ENCODE measurements around the gene RHPN2. TPM values are rescaled to one million over a fixed set of nuclear protein-coding genes. Genes with fewer than 3 reads are reported as not detected.

The RHPN2 gene
- total RNA-seq, 4 donors from 2014 or later: 46.2 to 75.6 (median 61.9) TPM

DNA sequence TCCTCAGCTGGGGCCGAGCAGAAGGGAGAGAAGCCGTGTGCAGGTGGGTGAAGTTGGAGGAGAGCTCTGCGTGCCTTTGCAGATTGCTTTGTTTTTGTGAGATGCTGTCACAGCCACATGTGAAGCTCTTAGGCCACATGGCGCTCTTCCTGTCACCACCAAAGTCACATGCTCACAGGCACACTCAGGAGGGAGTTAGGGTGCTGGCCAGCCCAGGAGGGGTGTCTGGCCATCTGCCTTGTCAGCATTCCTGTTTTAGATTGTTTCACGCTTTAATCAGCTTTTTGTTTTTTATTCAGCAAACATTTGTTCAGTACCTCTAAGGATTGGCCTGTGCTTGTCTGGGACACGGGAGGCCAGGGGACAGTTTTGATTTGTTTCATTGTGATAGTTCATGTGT is 38.2 kb upstream of the RHPN2 start:
- TF ChIP-seq POLR2A (IDR thresholded peaks at IDR 0.05): no peak
- TF ChIP-seq, protein P1, sequence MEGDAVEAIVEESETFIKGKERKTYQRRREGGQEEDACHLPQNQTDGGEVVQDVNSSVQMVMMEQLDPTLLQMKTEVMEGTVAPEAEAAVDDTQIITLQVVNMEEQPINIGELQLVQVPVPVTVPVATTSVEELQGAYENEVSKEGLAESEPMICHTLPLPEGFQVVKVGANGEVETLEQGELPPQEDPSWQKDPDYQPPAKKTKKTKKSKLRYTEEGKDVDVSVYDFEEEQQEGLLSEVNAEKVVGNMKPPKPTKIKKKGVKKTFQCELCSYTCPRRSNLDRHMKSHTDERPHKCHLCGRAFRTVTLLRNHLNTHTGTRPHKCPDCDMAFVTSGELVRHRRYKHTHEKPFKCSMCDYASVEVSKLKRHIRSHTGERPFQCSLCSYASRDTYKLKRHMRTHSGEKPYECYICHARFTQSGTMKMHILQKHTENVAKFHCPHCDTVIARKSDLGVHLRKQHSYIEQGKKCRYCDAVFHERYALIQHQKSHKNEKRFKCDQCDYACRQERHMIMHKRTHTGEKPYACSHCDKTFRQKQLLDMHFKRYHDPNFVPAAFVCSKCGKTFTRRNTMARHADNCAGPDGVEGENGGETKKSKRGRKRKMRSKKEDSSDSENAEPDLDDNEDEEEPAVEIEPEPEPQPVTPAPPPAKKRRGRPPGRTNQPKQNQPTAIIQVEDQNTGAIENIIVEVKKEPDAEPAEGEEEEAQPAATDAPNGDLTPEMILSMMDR (IDR thresholded peaks at IDR 0.05): no peak
- Histone ChIP-seq H3K9me3 (no peaks in the 10 kb centered on the region), H3K4me1 (no peaks in the 10 kb centered on the region), H3K4me3 (no peak overlapping the region), H3K27me3 (no peaks in the 10 kb centered on the region), H3K27ac (no peak overlapping the region), H3K36me3 (peaks cover 0 to 53% (median 0%) of the 10 kb centered on the region in 3 donors)
- no peak for DNase-seq

DNA sequence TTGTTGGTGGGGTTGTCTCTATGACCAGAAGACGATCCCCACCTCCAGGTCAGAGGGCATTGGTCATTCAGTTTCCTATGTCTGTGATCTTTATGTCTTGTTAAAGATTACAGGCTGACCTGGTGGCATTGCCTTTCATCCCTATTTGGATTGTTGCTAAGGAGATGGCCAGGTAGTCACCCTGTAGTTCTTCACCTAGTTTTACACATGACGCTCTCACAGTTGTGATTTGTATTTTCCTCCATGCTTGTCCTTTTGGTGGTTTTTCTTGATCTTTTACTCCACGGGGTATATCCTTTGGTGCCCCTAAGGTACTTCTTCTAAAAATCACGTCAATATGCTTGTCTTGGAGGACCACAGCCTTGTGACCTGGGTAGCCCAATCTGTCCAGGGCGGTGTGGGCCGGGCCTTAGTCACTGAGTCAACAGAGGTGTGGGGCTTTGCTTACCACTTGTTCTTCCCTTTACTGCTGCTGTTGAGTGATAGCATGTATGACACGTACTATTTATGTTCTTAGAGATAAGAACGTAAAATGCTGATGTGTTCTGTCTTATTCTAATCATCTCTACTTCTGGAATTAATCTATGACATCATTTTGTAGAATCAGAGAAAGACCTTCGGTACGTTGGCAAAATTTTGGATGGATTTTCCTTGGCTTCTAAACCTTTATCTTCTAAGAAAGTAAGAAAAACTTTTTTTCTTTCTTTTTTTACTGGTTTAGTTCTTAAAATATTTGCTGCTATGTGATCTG is 36.4 kb upstream of the RHPN2 start:
- H3K27me3 ChIP-seq: no peaks in the 10 kb centered on the region
- peak overlapping the region in 3 of 4 donors; percentile 19 to 75 (median 59) for H3K27ac ChIP-seq
- H3K4me3 ChIP-seq: no peak overlapping the region
- peak in 1 of 2 donors; percentile 0 for TF ChIP-seq POLR2A (IDR thresholded peaks at IDR 0.05)
- TF ChIP-seq, protein P1 (IDR thresholded peaks at IDR 0.05): no peak
- peaks cover 0 to 51% (median 0%) of the 10 kb centered on the region in 3 donors for H3K36me3 ChIP-seq
- DNase-seq: peak in 2 of 3 donors; percentile 82 to 86
- H3K9me3 ChIP-seq: no peaks in the 10 kb centered on the region
- no peaks in the 10 kb centered on the region for H3K4me1 ChIP-seq

DNA sequence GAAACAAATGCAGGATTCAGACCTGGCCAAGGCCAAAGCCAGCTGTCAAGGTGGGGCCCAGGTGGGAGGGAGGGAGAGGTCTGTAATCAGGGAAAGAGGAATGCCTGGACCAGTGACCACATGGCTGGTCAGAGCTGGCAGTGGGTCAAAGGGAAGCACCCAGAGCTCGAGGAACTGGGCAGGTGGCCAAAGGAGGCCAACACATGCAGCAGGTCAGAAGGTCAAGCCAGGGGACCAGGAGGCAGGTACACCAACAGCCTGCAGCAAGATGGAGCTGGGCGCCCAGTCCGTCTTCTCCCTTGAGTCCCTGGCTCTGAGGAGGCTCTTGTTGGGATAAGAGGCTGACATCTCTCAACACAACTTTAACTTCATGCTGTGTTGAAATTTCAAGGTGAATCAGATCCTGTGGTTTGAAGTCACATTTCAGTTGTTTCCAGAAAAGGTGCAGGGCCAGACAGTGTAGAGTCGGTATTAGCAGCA is 33.4 kb upstream of the RHPN2 start:
- DNase-seq: peak in 1 of 3 donors; percentile 54
- H3K4me1 ChIP-seq: peaks cover 0 to 7% (median 0%) of the 10 kb centered on the region in 4 donors
- H3K36me3 ChIP-seq: peaks cover 0 to 62% (median 0%) of the 10 kb centered on the region in 3 donors
- H3K27ac ChIP-seq: no peak overlapping the region
- H3K27me3 ChIP-seq: no peaks in the 10 kb centered on the region
- TF ChIP-seq, protein P1 (IDR thresholded peaks at IDR 0.05): no peak
- TF ChIP-seq POLR2A (IDR thresholded peaks at IDR 0.05): no peak
- H3K4me3 ChIP-seq: no peak overlapping the region
- no peaks in the 10 kb centered on the region for H3K9me3 ChIP-seq

DNA sequence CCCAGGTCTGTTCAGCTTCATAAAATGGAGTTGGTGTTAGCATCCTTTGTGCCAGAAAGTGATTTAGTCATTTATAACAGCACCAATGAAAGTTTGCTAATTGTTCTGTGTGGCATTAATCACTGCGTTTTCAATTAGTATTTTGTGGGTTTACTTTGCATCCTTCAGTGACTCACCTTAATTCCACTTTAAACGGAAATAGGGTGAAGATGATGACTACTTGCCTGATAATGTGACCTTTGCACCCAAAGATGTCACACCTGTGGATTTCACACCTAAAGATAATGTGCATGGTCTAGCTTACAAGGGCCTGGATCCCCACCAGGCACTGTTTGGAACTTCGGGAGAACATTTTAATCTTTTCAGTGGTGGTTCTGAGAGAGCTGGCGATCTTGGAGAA is 31.3 kb upstream of the RHPN2 start:
- TF ChIP-seq, protein P1 (IDR thresholded peaks at IDR 0.05): peak in 2 of 6 experiments; percentile 13
- TF ChIP-seq POLR2A (IDR thresholded peaks at IDR 0.05): no peak
- Histone ChIP-seq H3K4me1 (peaks cover 0 to 7% (median 0%) of the 10 kb centered on the region in 4 donors), H3K36me3 (peaks cover 0 to 57% (median 0%) of the 10 kb centered on the region in 3 donors), H3K27ac (peak overlapping the region in 1 of 4 donors; percentile 41), H3K27me3 (no peaks in the 10 kb centered on the region), H3K4me3 (no peak overlapping the region), H3K9me3 (no peaks in the 10 kb centered on the region)
- peak in 1 of 3 donors; percentile 57 for DNase-seq

DNA sequence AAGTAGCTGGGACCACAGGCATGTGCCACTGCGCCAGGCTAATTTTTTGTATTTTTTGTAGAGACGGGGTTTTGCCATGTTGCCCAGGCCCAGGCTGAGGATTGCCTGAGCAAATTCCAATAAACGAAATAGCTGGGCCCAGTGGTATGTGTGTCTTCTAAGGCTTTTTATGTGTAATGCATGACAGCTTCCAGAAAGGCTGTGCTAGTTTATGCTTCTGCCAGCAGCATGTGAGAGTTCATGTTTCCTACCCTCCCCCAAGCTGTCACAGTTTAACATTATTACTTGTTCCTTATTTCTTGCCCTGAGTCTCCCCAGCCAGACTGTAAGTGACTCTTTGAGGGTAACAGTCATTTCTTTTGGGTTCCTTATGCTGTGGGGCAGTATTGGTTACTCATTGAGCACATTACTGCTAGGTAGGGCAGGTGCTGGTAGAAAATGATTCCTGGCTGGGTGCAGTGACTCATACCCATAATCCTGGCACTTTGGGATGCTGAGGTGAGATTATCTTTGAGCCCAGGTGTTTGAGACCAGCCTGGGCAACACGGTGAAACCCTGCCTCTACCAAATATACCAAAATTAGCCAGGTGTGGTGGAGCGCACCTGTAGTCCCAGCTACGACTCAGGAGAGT is 29.9 kb upstream of the RHPN2 start:
- peaks cover 0 to 7% (median 0%) of the 10 kb centered on the region in 4 donors for H3K4me1 ChIP-seq
- peaks cover 0 to 68% (median 0%) of the 10 kb centered on the region in 3 donors for H3K36me3 ChIP-seq
- H3K4me3 ChIP-seq: no peak overlapping the region
- TF ChIP-seq, protein P1 (IDR thresholded peaks at IDR 0.05): no peak
- no peak for TF ChIP-seq POLR2A (IDR thresholded peaks at IDR 0.05)
- H3K9me3 ChIP-seq: no peaks in the 10 kb centered on the region
- peak in 1 of 3 donors; percentile 53 for DNase-seq
- H3K27me3 ChIP-seq: no peaks in the 10 kb centered on the region
- peak overlapping the region in 1 of 4 donors; percentile 47 for H3K27ac ChIP-seq

Measured in Peyer's patch (tissue), 4 donors.